SK-N-MC (cell line): ENCODE results near the gene DNAI1.

Experiments used
- DNase-seq: peaks from one replicate; pipeline ENCODE4 v3.0.0-alpha.2; 2011; ENCODE audit warnings: low read depth, low spot score
- H3K27ac ChIP-seq: fragments of 200-600 bp; sonication (generic); 2 replicates; pipeline ENCODE4 v1.5.1; 2016; ENCODE audit warnings: mixed run types
- H3K36me3 ChIP-seq: fragments of 200-600 bp; sonication (generic); 2 replicates; pipeline ENCODE4 v1.6.1; 2017; ENCODE audit warnings: antibody characterized with exemption, low read length, mixed read lengths; ENCODE audit not compliant: insufficient read depth
- H3K4me3 ChIP-seq: fragments of 200-600 bp; sonication (generic); 2 replicates; pipeline ENCODE4 v1.5.1; 2016
- H3K9ac ChIP-seq: fragments of 200-600 bp; sonication (generic); 2 replicates; pipeline ENCODE4 v1.8.0; 2017; ENCODE audit warnings: mixed run types, mixed read lengths; ENCODE audit not compliant: insufficient read length
- H3K9me3 ChIP-seq: fragments of 200-600 bp; sonication (generic); 2 replicates; pipeline ENCODE4 v1.6.1; 2017; ENCODE audit warnings: low read depth, mild to moderate bottlenecking, antibody characterized with exemption, low read length, moderate library complexity, mixed read lengths
- EZH2 ChIP-seq: fragments of 200-600 bp; sonication (generic); IDR thresholded peaks from one replicate; pipeline ENCODE4 v1.6.1; 2017; ENCODE audit warnings: antibody characterized with exemption
- FOXP2 ChIP-seq: optimal IDR thresholded peaks from 2 replicates; pipeline ENCODE3; 2011; ENCODE audit warnings: mild to moderate bottlenecking, moderate library complexity; ENCODE audit not compliant: insufficient read depth; ENCODE audit errors: extremely low read length, control extremely low read depth
- POLR2AphosphoS5 ChIP-seq: IDR thresholded peaks from 2 replicates; pipeline ENCODE4 v1.6.1; 2012; ENCODE audit warnings: mild to moderate bottlenecking, low read depth, low read length, borderline replicate concordance

Gene DNAI1

GRCh38 chr9:34518110-34518616, 59.6 kb downstream of the DNAI1 start:
- H3K9me3 ChIP-seq, result no peaks in the 10 kb centered on the region
- H3K9ac ChIP-seq, result no peak overlapping the region
- H3K4me3 ChIP-seq, result no peak overlapping the region
- DNase-seq, result no peak
- TF ChIP-seq POLR2AphosphoS5 (no peak), EZH2 (no peak)
- H3K27ac ChIP-seq, result no peak overlapping the region
- no peaks in the 10 kb centered on the region for H3K36me3 ChIP-seq

- DNase-seq, result no peak
- H3K36me3 ChIP-seq, result no peaks in the 10 kb centered on the region
- H3K9ac ChIP-seq, result no peak overlapping the region
- no peak overlapping the region for H3K27ac ChIP-seq
- TF ChIP-seq POLR2AphosphoS5 (no peak), FOXP2 (no peak), EZH2 (no peak)
- H3K9me3 ChIP-seq, result no peaks in the 10 kb centered on the region
- H3K4me3 ChIP-seq, result no peak overlapping the region
These were observed 60.3 kb downstream of the DNAI1 start for GRCh38 chr9:34518896-34519295.

GRCh38 chr9:34519321-34520020, 60.9 kb downstream of the DNAI1 start:
- H3K4me3 ChIP-seq, result no peak overlapping the region
- DNase-seq, result no peak
- no peaks in the 10 kb centered on the region for H3K36me3 ChIP-seq
- no peak overlapping the region for H3K9ac ChIP-seq
- TF ChIP-seq EZH2 (no peak), FOXP2 (no peak), POLR2AphosphoS5 (no peak)
- H3K9me3 ChIP-seq, result no peaks in the 10 kb centered on the region
- H3K27ac ChIP-seq, result no peak overlapping the region

- H3K36me3 ChIP-seq, result no peaks in the 10 kb centered on the region
- TF ChIP-seq FOXP2, result no peak
- no peak for TF ChIP-seq EZH2
- TF ChIP-seq POLR2AphosphoS5, result no peak
- no peak for DNase-seq
- H3K9me3 ChIP-seq, result no peaks in the 10 kb centered on the region
- no peak overlapping the region for H3K9ac ChIP-seq
- no peak overlapping the region for H3K27ac ChIP-seq
- H3K4me3 ChIP-seq, result no peak overlapping the region
These were observed 61.5 kb downstream of the DNAI1 start for GRCh38 chr9:34520096-34520495.

GRCh38 chr9:34520505-34521385, 62.1 kb downstream of the DNAI1 start:
- Histone ChIP-seq H3K4me3 (no peak overlapping the region), H3K9me3 (no peaks in the 10 kb centered on the region), H3K27ac (no peak overlapping the region), H3K36me3 (no peaks in the 10 kb centered on the region), H3K9ac (no peak overlapping the region)
- DNase-seq, result no peak
- no peak for TF ChIP-seq FOXP2
- TF ChIP-seq EZH2, result no peak
- no peak for TF ChIP-seq POLR2AphosphoS5

GRCh38 chr9:34521406-34522045, 62.9 kb downstream of the DNAI1 start:
- Histone ChIP-seq H3K9me3 (no peaks in the 10 kb centered on the region), H3K27ac (no peak overlapping the region), H3K36me3 (no peaks in the 10 kb centered on the region), H3K9ac (no peak overlapping the region), H3K4me3 (no peak overlapping the region)
- no peak for TF ChIP-seq POLR2AphosphoS5
- no peak for TF ChIP-seq EZH2
- no peak for TF ChIP-seq FOXP2
- no peak for DNase-seq

GRCh38 chr9:34522091-34522887, 63.7 kb downstream of the DNAI1 start:
- Histone ChIP-seq H3K9ac (peak overlapping the region; percentile 43), H3K27ac (no peak overlapping the region), H3K4me3 (peak overlapping the region; percentile 76), H3K9me3 (no peaks in the 10 kb centered on the region), H3K36me3 (no peaks in the 10 kb centered on the region)
- TF ChIP-seq EZH2, result no peak
- no peak for TF ChIP-seq FOXP2
- TF ChIP-seq POLR2AphosphoS5, result no peak
- no peak for DNase-seq
